Cardiac septum (tissue), 1 donor: ENCODE data around the gene NR1H2. TPM values are rescaled to one million over a fixed set of nuclear protein-coding genes. Genes with fewer than 3 reads are reported as not detected.
"Not testable (repeated sequence)": the region's sequence is repeated elsewhere in the genome, so short reads cannot be mapped to it uniquely, and the experiment has no call there.

Experiments
- DNase-seq: peaks from one replicate; pipeline ENCODE4 v3.0.0-alpha.2; 2020; ENCODE audit warnings: low spot score
- intact Hi-C: fragments of 100-400 bp; cut with DNase I; formaldehyde crosslinking; loops from one replicate; pipeline ENCODE4 v1.14.0; 2022
- total RNA-seq: library from RNA; stranded (reverse); fragmentation: NEBNext Ultra II Directional; extraction: Animal tissue kit (Norgen Biotek cat#: 25700); gene quantifications from one replicate; pipeline ENCODE4 v1.2.1, GENCODE V29; 2021
- donor health status: DM: no; HTN: no; CAD: no.

NR1H2 gene
- total RNA-seq, 1 donor from 2014 or later, result 86.3 TPM

- intact Hi-C loops, result no loop called here
- no peak for DNase-seq
Measured at GRCh38 chr19:50371914-50372475, 4.3 kb upstream of the NR1H2 start.

DNA sequence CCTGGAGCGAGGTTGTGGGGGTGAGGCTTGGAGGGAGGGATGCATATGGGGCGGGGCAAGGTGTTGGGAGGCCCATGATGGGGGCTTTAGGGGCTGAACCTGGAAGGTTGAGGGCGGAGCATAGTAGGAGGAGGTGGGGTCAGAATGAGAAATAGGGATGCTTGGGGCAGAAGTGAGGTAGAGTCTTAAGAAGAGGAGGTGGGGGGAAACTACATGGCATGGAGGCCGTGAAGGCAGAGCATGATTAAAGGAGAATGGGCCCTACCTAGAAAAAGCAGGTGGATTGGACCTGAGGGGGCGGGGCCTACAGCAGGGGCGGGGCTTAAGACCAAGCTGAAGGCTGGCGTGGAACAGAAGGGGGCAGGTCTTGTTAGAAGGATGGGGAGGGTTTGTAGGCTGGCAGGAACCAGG is 799 bp downstream of the NR1H2 start:
- DNase-seq, result no peak
- intact Hi-C loops, result loop anchor here (5.0 kb wide), 1 partner anchor 100 kb away; the partner anchor contains the start of genes EMC10 and GARIN5A

- DNase-seq, result no peak
- intact Hi-C loops, result loop anchor here (5.0 kb wide), 1 partner anchor 100 kb away; the partner anchor contains the start of genes EMC10 and GARIN5A
Measured at GRCh38 chr19:50377517-50377916, 1.3 kb downstream of the NR1H2 start.

DNA sequence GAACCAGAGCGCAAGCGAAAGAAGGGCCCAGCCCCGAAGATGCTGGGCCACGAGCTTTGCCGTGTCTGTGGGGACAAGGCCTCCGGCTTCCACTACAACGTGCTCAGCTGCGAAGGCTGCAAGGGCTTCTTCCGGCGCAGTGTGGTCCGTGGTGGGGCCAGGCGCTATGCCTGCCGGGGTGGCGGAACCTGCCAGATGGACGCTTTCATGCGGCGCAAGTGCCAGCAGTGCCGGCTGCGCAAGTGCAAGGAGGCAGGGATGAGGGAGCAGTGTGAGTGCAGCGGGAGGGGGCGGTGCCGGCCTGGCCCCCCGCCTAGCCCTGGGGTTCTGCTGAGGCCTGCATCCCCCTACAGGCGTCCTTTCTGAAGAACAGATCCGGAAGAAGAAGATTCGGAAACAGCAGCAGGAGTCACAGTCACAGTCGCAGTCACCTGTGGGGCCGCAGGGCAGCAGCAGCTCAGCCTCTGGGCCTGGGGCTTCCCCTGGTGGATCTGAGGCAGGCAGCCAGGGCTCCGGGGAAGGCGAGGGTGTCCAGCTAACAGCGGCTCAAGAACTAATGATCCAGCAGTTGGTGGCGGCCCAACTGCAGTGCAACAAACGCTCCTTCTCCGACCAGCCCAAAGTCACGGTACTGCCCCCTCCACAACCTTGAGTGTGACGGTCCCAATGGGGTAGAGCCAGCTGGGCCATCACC is 2.1 kb downstream of the NR1H2 start:
- intact Hi-C loops, result loop anchor here (5.0 kb wide), 1 partner anchor 99 kb away; the partner anchor contains the start of genes EMC10 and GARIN5A
- DNase-seq, result no peak

- no peak for DNase-seq
- intact Hi-C loops, result loop anchor here (5.0 kb wide), 1 partner anchor 98 kb away; the partner anchor contains the start of genes EMC10 and GARIN5A
Measured at GRCh38 chr19:50378863-50379236, 2.6 kb downstream of the NR1H2 start.

GRCh38 chr19:50379602-50380001 is 3.3 kb downstream of the NR1H2 start:
- intact Hi-C loops, result loop anchor here (5.0 kb wide), 1 partner anchor 98 kb away; the partner anchor contains the start of genes EMC10 and GARIN5A
- DNase-seq, result no peak

GRCh38 chr19:50380137-50380536 is 3.9 kb downstream of the NR1H2 start:
- intact Hi-C loops, result no loop called here
- DNase-seq, result no peak

DNA sequence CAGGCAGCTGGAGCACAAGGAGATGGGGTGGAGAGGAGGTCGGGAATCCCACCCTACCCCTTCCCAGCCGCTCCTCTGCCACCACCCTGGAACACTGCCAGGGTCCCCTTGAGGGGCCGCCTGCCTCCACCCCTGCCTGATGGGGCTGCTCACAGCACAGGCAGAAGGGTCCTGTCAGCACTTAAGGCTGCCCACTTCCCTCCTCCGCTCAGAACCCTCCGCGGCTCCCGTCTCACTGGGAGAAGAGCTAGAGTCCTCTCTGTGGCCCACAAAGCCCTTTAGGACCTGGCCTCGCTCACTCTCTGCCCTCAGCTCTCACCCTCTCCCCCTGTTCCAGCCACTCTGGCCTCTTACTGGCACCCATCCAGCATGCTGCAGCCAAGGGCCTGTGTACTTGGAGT is 4.5 kb downstream of the NR1H2 start:
- no peak for DNase-seq

DNA sequence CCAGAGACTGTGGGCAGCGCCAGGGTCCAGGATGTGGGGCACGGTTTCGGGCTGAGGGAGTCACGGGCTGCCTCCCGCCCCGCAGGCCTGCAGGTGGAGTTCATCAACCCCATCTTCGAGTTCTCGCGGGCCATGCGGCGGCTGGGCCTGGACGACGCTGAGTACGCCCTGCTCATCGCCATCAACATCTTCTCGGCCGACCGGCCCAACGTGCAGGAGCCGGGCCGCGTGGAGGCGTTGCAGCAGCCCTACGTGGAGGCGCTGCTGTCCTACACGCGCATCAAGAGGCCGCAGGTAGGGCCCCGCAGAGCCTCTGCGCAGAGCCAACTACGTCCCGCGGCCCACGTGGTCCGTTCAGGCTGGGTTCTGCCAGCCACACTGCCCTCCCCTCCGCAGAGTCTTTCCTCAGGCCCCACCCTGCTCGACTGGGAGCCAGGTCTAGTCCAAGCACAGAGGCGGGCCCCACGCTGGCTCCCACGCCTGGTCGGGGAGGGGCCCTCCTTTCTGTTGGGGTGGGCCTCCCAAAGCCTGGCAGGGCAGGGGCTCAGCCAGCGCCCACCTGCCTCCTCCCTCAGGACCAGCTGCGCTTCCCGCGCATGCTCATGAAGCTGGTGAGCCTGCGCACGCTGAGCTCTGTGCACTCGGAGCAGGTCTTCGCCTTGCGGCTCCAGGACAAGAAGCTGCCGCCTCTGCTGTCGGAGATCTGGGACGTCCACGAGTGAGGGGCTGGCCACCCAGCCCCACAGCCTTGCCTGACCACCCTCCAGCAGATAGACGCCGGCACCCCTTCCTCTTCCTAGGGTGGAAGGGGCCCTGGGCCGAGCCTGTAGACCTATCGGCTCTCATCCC is 5.8 kb downstream of the NR1H2 start:
- intact Hi-C loops, result no loop called here
- no peak for DNase-seq

More for the DNA sequence above, 4.5 kb downstream of the NR1H2 start:
- intact Hi-C loops, result no loop called here

DNA sequence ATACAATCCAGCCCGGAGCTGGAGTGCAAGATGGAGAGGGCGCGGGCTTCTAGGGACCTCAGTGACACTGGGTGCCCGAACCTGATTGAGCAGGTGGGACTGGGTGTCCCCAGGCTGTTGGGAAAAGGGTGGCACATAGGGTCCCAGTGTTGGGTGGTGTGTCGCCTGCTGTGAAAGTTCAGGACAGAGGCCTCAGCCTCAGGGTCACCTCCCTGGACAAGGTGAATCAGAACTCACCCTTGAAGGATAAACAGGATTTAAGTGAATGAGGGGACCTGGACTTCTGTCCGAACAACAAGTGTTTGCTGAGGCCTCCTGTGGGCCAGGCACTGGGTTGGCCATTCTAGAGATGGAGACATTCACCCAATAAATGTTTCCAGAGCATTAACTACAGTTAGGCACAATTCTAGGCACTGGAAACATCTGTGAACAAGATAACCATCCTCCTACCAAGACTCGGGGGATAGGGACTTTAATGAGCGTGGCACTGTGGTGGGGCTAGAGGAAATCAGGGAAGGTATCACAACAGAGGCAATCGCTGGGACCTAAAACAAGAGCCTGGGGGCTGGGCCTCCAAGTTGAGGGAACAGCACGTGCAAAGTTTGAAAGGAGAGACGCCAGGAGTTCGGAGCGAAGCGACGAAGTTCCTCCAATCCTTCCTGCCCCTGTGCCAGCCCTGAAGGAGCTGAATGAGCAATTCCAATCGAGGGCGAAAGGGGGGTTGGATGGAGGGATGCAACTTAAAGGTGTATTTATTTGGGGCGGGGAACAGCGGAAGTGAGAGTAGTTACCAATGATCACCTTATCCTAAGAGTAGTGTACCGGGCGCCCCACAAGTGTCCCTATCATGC is 7.0 kb downstream of the NR1H2 start:
- DNase-seq, result no peak

DNA sequence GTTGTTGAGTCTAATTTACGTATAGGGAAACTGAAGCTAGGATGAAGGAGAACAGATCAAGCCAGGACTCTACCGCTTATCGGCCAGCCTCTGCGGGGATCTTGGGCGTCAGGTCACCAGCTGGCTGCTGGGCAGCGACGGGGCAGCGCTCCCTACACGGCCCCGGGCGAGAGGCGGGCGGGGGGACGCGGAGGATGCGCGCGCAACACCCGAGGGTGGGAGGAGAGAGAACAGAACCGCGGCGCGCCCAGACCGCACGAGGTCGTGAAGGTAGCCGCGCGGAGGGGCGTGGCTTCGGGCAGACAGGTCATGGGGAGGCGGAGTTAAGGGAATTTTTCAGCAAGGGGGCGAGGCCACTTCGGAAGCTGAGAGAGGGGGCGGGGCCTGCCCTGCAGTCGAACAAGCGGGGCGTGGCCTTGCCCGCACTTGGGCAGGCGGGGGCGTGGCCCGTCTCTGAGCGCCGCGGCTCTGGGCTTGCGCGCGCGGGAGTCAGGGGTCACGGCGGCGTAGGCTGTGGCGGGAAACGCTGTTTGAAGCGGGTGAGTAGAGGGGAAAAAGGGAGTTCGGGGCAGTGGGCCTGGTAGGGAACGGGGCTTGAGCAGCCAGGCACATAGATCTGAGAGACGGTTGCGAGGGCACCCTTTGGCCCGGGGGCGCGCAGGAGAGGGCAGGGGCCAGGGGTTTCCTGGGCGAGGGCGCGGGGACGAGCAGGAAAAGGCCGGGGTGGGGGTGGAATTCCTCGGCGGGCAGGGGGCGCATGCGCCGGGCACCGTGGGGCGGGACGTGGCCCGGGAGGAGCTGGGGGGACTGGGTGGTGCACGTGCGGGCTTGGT is 7.8 kb downstream of the NR1H2 start, which contains the start of gene POLD1:
Gene POLD1 (plus strand): TSS at position 496 of the 833 bp plus-strand sequence. CDS start 14,505 bp downstream, outside the sequence.
- DNase-seq, result peak; percentile 98
- intact Hi-C loops, result loop anchor here (1.0 kb wide), 1 partner anchor 127 kb away; the partner anchor contains the start of gene JOSD2

More for the DNA sequence above, 7.0 kb downstream of the NR1H2 start:
- intact Hi-C loops, result no loop called here

- no peak for DNase-seq
- intact Hi-C loops, result loop anchor here (1.0 kb wide), 1 partner anchor 126 kb away; the partner anchor contains the start of gene JOSD2
Measured at GRCh38 chr19:50384685-50385535, 8.7 kb downstream of the NR1H2 start.

DNA sequence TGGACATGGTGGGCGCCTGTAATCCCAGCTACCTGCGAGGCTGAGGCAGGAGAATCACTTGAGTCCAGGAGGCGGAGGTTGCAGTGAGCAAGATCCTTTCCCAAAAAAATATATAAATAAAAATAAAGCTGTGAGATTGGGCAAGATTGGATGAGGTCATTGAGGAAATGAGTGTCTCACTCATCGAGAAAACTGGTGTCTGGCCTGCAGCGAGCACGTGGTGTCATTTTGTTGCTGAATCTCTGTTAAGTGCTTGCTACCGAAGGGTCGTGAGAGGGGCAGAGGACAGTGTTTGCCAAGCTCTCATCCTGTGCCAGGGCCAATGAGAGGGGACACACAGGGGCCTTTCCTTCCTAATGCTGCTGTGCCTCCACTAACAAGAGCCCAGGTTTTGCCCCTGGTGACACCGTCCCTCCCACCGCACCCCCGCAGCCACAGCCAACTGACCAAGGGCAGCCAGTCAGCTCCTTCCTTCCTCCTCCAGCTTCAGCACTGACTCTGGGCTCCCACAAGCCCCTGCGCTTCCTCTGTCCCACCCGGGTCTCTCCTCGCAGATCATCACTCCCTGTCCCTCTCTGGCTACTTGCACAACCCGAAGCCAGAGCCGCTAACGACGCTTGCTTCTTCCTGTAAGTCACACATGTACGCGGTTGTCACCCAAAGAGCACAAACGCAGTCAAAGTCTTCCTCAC is 11.1 kb downstream of the NR1H2 start:
- DNase-seq, result no peak
- intact Hi-C loops, result no loop called here

- intact Hi-C loops, result no loop called here
- DNase-seq, result no peak
Measured at GRCh38 chr19:50387868-50388245, 11.6 kb downstream of the NR1H2 start.

- intact Hi-C loops, DNase-seq: not testable (repeated sequence)
Measured at GRCh38 chr19:50390295-50390694, 14.0 kb downstream of the NR1H2 start.

DNA sequence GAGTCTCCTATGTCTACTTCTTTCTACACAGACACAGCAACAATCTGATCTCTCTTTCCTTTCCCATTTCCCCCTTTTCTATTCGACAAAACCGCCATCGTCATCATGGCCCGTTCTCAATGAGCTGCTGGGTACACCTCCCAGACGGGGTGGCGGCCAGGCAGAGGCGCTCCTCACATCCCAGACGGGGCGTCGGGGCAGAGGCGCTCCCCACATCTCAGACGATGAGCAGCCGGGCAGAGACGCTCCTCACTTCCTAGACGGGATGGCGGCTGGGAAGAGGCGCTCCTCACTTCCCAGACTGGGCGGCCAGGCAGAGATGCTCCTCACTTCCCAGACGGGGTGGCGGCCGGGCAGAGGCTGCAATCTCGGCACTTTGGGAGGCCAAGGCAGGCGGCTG is 14.7 kb downstream of the NR1H2 start:
- DNase-seq, intact Hi-C loops: not testable (repeated sequence)

DNA sequence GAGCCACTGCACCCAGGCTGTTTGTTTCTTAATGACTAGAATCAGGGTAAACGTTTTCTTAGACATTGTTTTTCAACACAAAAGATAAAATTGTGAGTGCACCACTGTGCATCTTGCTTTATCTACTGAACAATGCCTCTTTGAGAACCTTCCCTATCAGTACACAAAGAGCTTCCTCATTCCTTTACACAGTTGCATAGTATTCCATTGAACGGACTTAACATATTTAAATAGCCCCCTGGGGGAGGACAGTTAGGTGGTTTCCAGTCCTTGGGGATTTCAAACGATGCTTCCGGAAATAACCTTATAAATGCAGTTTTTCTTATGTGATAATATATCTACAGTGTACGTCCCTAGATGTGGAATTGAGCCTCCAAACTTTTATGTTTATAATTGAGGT is 16.5 kb downstream of the NR1H2 start:
- intact Hi-C loops, result no loop called here
- DNase-seq, result no peak
